ENCODE measurements around the gene HSPA14.
"Not testable (repeated sequence)": the region's sequence is repeated elsewhere in the genome, so short reads cannot be mapped to it uniquely, and the experiment has no call there.

The HSPA14 gene

DNA sequence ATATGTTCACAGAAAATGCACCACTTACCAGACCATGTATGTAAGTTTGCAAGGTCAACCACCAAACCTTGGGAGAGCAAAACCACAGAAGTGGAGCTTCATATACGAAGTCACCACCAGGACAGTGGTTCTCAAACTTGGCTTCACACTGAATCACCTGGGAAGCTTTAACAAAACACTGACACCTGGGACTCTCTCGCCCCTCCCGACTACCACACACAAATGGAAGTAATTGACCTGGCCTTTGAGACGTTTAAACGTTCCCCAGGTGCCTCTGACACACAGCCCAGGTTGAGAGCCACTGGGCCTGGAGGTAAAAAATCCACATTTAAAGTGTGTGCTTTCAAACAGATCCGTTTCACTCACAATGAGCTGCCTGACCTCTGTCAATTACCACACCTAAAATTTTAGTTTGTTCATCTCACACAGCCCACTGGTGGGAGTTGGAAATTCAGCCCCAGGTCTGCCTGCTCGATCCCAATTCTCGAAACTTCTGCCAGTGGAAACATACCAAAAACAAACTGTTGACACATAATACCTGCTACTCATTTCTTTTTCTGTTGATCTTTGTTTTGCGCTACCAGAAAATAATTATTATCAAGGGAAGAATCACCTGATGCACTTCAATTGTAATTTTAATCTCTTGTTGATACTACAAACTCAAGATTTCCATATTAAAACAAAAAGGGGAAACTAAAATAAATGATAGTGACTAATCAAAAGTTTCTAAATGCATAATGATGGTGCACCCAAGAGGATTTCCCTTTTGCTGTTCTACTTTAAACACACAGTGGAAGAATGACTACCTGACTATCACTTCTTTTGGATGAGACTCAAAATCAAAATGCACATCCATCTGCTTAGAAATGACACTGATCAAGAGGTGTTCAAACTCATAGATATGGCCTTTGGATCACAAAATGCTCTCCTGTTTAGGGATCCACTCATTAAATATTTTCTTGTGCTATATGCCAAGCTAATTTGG is 26.8 kb upstream of the HSPA14 start:
- ATAC-seq (ENCODE audit: insufficient read depth, low read depth) (no peak), DNase-seq (no peak)
- Histone ChIP-seq H4K20me1 (ENCODE audit: insufficient read depth, low read length) (no peaks in the 10 kb centered on the region), H3K9me3 (ENCODE audit: insufficient read depth, low read length, severe bottlenecking) (no peaks in the 10 kb centered on the region), H3K79me2 (ENCODE audit: insufficient read depth, low read length) (no peaks in the 10 kb centered on the region), H2AFZ (ENCODE audit: low read depth, low read length) (no peak overlapping the region), H3K4me3 (ENCODE audit: low read depth in 1 of 2, low read length in 2 of 2) (no peak overlapping the region), H3K4me2 (ENCODE audit: insufficient read depth, low read length) (no peak overlapping the region), H3K27ac (ENCODE audit: low read length) (no peak overlapping the region), H3K27me3 (ENCODE audit: insufficient read depth, low read length, poor library complexity) (no peaks in the 10 kb centered on the region), H3K9ac (ENCODE audit: low read depth, low read length) (no peak overlapping the region), H3K36me3 (ENCODE audit: insufficient read depth, low read length) (no peaks in the 10 kb centered on the region), H3K4me1 (ENCODE audit: insufficient read depth, low read length) (no peaks in the 10 kb centered on the region)
- TF ChIP-seq EZH2 (IDR thresholded peaks at IDR 0.05; ENCODE audit: borderline replicate concordance, low read depth, low read length, severe bottlenecking): no peak
- TF ChIP-seq, protein P1, sequence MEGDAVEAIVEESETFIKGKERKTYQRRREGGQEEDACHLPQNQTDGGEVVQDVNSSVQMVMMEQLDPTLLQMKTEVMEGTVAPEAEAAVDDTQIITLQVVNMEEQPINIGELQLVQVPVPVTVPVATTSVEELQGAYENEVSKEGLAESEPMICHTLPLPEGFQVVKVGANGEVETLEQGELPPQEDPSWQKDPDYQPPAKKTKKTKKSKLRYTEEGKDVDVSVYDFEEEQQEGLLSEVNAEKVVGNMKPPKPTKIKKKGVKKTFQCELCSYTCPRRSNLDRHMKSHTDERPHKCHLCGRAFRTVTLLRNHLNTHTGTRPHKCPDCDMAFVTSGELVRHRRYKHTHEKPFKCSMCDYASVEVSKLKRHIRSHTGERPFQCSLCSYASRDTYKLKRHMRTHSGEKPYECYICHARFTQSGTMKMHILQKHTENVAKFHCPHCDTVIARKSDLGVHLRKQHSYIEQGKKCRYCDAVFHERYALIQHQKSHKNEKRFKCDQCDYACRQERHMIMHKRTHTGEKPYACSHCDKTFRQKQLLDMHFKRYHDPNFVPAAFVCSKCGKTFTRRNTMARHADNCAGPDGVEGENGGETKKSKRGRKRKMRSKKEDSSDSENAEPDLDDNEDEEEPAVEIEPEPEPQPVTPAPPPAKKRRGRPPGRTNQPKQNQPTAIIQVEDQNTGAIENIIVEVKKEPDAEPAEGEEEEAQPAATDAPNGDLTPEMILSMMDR (IDR thresholded peaks at IDR 0.05; ENCODE audit: borderline replicate concordance, extremely low read depth, low read length, poor library complexity, severe bottlenecking): no peak

GRCh38 chr10:14812271-14812670 is 25.8 kb upstream of the HSPA14 start:
- no peaks in the 10 kb centered on the region for H3K79me2 ChIP-seq (ENCODE audit: insufficient read depth, low read length)
- H2AFZ ChIP-seq (ENCODE audit: low read depth, low read length): no peak overlapping the region
- H3K4me2 ChIP-seq (ENCODE audit: insufficient read depth, low read length): no peak overlapping the region
- no peaks in the 10 kb centered on the region for H3K9me3 ChIP-seq (ENCODE audit: insufficient read depth, low read length, severe bottlenecking)
- DNase-seq (no peak), ATAC-seq (ENCODE audit: insufficient read depth, low read depth) (peak; percentile 33; the same call in 2 of the 3 replicates)
- TF ChIP-seq, protein P1 (IDR thresholded peaks at IDR 0.05; ENCODE audit: borderline replicate concordance, extremely low read depth, low read length, poor library complexity, severe bottlenecking): no peak
- no peak for TF ChIP-seq EZH2 (IDR thresholded peaks at IDR 0.05; ENCODE audit: borderline replicate concordance, low read depth, low read length, severe bottlenecking)
- no peaks in the 10 kb centered on the region for H4K20me1 ChIP-seq (ENCODE audit: insufficient read depth, low read length)
- H3K9ac ChIP-seq (ENCODE audit: low read depth, low read length): no peak overlapping the region
- no peaks in the 10 kb centered on the region for H3K4me1 ChIP-seq (ENCODE audit: insufficient read depth, low read length)
- H3K27ac ChIP-seq (ENCODE audit: low read length): no peak overlapping the region
- no peaks in the 10 kb centered on the region for H3K27me3 ChIP-seq (ENCODE audit: insufficient read depth, low read length, poor library complexity)
- no peaks in the 10 kb centered on the region for H3K36me3 ChIP-seq (ENCODE audit: insufficient read depth, low read length)
- no peak overlapping the region for H3K4me3 ChIP-seq (ENCODE audit: low read depth in 1 of 2, low read length in 2 of 2)

- Histone ChIP-seq H2AFZ (ENCODE audit: low read depth, low read length) (no peak overlapping the region), H3K9me3 (ENCODE audit: insufficient read depth, low read length, severe bottlenecking) (no peaks in the 10 kb centered on the region), H3K36me3 (ENCODE audit: insufficient read depth, low read length) (no peaks in the 10 kb centered on the region), H3K4me3 (ENCODE audit: low read depth in 1 of 2, low read length in 2 of 2) (no peak overlapping the region), H3K4me2 (ENCODE audit: insufficient read depth, low read length) (no peak overlapping the region), H3K27me3 (ENCODE audit: insufficient read depth, low read length, poor library complexity) (no peaks in the 10 kb centered on the region), H3K27ac (ENCODE audit: low read length) (no peak overlapping the region), H3K79me2 (ENCODE audit: insufficient read depth, low read length) (no peaks in the 10 kb centered on the region), H4K20me1 (ENCODE audit: insufficient read depth, low read length) (no peaks in the 10 kb centered on the region), H3K4me1 (ENCODE audit: insufficient read depth, low read length) (no peaks in the 10 kb centered on the region), H3K9ac (ENCODE audit: low read depth, low read length) (no peak overlapping the region)
- DNase-seq (no peak), ATAC-seq (ENCODE audit: insufficient read depth, low read depth) (no peak)
- TF ChIP-seq, protein P1 (IDR thresholded peaks at IDR 0.05; ENCODE audit: borderline replicate concordance, extremely low read depth, low read length, poor library complexity, severe bottlenecking): no peak
- TF ChIP-seq EZH2 (IDR thresholded peaks at IDR 0.05; ENCODE audit: borderline replicate concordance, low read depth, low read length, severe bottlenecking): no peak
These were observed 22.4 kb upstream of the HSPA14 start for GRCh38 chr10:14815681-14816080.

DNA sequence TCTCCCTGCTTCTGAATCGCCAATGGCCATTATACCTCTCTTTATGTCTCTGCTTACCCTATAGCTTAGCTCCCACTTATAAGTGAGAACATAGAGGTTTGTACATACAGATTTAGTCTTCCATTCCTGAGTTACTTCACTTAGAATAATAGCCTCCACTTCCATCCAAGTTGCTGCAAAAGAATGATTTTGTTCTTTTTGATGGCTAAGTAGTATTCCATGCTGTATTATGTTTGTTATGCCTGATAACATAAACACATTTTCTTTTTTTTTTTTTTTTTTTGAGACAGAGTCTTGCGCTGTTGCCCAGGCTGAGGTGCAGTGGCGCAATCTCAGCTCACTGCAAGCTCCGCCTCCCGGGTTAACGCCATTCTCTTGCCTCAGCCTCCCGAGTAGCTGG is 21.4 kb upstream of the HSPA14 start:
- ATAC-seq (ENCODE audit: insufficient read depth, low read depth); H3K9ac ChIP-seq (ENCODE audit: low read depth, low read length); H3K79me2 ChIP-seq (ENCODE audit: insufficient read depth, low read length): not testable (repeated sequence)

More for the DNA sequence above, 21.4 kb upstream of the HSPA14 start:
- H3K4me3 ChIP-seq (ENCODE audit: low read depth in 1 of 2, low read length in 2 of 2); H4K20me1 ChIP-seq (ENCODE audit: insufficient read depth, low read length); H2AFZ ChIP-seq (ENCODE audit: low read depth, low read length); H3K27ac ChIP-seq (ENCODE audit: low read length); H3K9me3 ChIP-seq (ENCODE audit: insufficient read depth, low read length, severe bottlenecking); H3K27me3 ChIP-seq (ENCODE audit: insufficient read depth, low read length, poor library complexity); H3K4me1 ChIP-seq (ENCODE audit: insufficient read depth, low read length); DNase-seq; H3K36me3 ChIP-seq (ENCODE audit: insufficient read depth, low read length); H3K4me2 ChIP-seq (ENCODE audit: insufficient read depth, low read length): not testable (repeated sequence)

Data from DND-41 (cell line).